Stimulated activated CD8-positive, alpha-beta memory T cell treated with anti-CD3 and anti-CD28 coated beads, Interleukin-7, amount 100 ng/mL, for 24 hours (primary cell): ENCODE results near the gene NALCN.

ENCODE experiments used
- DNase-seq: peaks from one replicate; pipeline ENCODE4 v3.0.0-alpha.2; 2020; ENCODE audit warnings: low read depth

The NALCN gene

DNA sequence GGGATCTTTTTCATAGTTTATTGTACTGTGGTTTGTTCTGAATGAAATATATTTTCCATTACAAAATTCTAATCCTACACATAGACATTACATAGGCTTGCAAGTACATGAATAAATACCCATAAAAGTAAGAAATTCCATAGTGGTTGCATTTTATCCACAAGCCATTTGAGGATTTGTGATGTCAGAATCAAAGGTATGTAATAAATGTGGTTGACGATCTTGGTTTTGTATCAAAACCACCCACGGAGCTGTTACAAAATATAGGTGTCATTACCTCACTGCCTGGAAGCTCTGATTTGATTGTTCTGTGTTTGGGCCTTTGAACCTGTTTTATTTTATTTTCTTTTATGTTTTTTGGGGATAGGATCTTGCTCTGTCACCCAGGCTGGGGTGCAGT, 125.1 kb downstream of the NALCN start:
- no peak for DNase-seq

DNA sequence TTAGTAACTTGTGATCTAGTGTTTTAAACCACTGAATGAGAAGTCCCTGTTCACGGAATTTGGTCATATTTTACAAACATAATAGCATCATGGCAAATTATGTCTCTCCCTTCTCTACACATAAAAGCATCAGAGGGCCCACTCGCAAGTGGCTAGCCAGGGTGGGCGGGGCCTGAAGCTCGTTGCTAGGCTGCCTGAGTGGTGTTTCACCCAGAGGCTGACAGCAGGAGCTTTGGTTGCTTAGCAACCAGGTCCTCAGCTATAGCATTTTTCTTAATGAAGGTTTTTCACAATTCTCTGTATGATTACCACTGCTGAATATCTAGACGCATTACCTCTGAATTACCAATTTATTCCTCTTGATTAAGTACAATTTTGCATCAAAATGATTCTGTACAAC, 126.5 kb downstream of the NALCN start:
- no peak for DNase-seq

DNA sequence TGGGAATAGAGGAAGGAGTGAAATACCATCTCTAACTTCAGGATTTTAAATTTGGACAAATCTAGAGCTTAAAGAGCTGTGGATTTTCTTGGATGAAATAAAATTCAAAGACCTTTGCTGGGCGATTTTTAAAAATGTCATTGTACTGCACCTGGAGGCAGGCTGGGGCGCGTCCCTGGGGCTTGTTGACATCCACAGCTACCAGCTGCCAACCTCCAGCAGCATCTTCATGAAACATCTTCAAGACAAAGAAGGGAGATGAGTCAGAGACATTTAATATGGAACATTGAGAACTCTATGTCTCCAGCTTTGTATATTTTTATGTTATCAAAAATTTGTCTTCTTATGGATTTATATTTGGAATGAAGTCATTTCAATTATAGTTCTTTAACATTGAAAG, 132.5 kb downstream of the NALCN start:
- no peak for DNase-seq

DNA sequence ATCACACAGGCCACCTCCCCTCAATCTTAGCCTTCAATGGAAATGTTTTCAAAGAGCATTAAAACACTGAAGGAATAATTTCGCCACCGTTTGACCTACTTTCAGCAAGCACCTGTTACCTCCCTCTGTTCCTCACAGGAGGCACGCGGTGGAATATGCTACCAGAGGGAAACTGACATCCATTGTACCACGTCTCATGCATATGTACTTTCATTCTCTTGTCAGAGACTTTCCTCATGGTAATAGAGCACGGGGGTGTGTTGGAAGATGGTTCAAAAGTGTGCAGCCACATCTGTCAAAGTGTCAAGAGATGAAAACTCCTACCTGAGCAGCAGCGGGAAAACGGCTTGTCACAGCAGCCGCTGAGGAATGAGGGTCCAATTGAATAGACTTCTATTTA, 143.4 kb downstream of the NALCN start:
- DNase-seq, result no peak

DNA sequence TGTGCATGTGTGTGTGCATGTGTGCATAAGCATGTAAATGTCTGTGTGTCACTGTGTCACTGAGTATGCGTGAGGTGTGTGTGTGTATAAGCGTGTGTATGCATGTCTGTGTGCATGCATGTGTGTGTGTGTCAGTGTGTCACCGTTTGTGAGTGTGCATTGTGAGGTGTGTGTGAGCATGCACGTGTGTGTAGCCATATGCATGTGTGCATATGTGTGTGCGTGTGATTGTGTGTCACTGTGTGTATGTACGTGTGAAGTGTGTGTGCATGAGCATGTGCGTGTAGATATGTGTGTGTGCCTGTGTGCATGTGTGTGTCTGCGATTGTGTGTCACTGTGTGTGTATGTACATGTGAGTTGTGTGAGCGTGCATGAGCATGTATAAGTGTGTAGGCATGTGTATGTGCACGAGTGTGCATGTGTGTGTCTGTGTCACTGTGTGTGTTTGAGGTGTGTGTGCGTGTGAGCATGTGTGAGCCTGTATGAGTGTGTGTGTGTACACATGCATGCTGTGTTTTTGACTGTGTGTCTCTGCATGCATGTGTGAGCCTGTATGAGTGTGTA, 144.5 kb downstream of the NALCN start:
- no peak for DNase-seq

DNA sequence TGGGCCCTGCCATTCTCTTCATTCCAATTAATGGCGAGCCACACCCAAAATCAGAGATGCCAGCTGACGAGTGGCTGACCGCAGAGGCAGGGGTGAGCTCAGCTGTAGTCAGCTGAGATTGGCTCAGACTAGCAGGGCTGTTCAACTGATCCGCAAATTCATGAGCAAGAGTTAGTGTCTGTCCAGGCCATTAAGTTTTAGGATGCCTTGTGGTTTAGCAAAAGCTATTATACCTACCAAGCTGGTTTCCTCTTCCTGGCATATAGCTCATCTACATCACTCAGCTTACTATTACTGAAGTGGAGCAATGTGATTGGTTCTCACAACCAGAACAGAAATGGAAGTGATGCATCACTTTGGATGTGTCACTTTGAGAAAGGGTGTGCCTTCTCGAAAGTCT, 148.7 kb downstream of the NALCN start:
- DNase-seq, result no peak

DNA sequence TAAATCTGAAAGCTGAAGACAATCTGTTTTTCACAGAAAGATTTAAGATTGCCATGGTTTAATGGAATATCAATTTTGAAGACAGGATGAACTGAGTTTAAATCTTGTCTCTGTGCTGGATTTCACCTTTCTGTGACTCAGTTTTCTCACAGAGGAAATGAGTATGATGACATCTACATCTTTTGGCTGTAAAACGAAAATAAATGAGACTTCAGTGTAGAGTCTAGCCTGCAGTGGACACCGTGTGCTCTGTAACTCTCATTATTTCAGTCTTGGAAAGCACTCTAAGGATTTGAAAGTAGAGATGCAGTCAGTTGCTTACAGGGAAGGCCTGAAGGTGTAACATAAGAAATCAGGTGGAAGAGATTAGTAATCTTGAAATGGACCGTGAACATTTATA, 150.4 kb downstream of the NALCN start:
- DNase-seq, result no peak

DNA sequence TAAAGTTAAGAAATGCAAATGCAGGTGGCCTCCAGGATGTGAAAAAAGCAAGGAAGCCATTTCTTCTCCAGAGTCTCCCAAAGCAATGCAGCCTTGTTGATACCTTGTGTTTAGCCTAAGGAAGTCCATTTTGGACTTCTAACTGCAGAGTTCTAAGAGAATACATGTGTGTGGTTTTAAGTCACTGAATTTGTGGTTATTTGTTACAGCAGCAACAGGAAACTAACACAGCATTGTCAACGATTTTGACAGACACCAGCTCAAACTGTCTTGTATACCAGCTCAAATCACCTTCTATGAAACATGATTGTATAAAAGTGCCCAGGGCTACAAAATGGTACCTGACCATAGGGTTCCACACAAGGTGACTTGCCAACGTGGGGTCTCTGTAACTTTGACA, 151.4 kb downstream of the NALCN start:
- DNase-seq, result no peak

DNA sequence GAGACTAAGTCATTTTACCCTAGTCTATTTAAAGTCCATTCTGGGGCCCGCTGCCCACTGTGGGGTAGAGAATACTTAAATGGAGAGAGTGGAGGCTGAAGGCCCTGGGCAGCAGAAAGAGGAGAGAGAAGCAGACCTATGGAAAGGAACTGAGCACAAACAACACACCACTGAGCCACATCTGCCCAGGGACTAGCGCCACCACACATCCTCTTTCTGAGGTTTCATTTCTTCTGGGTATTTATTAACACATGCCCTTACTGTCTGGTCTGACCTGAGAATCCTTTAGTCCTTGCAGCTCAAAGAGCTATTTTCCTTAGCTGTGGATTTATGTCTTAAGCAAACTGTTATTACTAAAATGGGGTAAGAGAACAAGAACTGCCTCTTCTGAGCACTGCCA, 154.0 kb downstream of the NALCN start:
- no peak for DNase-seq

DNA sequence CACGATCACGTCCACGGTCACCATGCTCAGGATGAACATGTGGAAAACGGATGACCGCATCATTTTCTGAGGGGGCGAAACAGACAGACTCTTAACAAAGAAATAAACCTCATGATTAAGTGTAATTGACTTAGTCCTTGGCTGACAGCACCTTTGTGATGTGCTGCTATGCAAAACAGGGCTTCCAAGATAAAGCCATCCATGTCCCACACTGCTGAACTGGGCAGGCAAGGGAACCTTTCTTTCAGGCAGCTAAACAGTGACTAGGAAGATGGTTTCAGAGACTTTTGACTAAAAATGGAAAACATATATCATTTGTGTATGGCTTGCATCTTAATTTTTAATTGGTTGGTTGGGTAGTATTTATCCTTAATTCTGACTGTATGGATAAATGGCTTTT, 157.8 kb downstream of the NALCN start:
- no peak for DNase-seq

DNA sequence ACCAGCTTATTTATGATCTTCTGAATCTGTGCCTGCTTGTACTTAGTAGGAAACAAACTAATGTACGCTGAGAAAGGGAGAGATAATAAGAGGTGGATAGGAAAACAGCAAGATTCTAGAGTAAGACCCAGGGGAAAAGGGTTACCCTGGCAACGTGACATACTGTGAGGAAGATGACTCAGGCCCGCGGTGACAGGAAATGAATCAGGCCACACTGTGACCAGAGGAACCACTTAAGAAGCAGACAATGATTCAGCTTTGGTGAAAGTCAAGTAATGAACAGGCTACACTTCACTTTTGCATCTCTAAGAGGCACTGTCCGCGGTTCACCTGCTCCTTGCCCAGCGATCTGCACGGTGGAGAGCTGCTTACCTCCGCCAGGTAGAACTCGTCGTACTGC, 158.2 kb downstream of the NALCN start:
- DNase-seq, result peak; percentile 20

DNA sequence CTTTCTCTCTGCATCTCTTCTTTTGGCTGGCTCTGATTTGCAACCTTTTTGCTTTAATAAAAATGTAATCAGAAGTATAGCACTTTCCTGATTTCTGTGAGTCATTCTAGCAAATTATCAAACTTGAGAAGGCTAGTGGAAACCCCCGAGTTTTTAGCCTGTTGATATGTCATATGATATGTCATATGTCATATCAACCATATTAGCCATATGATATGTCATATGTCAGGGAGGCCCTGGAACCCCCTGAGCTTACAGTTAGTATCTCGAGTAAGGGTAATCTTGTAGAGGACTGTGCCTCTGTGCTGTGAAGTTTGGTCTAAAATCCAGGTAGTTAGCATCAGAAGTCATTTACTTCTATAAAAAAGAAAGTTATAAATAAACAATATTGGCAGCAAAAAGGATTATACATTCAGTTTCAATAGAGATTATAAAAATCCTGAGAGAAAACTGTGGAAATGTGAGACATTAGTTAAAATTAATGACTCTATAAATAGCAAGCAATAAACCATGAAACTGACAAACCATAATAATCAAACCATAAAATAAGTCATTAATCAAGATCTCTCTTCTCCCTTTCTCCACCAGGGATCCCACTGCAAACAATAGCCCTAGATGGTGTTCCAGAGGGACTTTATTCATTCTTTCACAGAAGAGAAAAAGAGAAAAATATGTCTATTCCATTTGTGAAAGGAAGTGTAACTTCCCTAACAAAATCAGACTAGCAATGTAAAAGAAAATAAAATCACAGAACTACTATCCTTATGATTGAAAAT, 167.4 kb downstream of the NALCN start:
- DNase-seq, result no peak

DNA sequence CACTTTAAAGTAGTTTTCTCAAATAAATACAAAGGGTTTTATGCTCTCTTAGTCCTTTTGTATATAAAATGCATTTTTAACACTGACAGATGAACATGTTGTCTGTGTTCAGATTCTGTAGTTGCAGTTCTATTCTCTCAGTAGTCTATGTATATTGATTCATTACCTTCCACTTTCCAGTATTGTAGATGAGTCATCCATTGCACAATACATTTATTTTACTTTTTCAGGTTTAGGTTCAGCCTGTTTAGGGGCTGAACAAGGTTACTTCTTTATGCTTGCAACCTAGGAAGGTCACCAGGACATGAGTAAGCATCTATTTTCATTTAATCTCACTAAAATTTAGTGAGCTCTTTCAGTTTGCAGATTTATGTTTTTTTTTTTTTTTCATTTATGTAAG, 173.6 kb downstream of the NALCN start:
- no peak for DNase-seq

DNA sequence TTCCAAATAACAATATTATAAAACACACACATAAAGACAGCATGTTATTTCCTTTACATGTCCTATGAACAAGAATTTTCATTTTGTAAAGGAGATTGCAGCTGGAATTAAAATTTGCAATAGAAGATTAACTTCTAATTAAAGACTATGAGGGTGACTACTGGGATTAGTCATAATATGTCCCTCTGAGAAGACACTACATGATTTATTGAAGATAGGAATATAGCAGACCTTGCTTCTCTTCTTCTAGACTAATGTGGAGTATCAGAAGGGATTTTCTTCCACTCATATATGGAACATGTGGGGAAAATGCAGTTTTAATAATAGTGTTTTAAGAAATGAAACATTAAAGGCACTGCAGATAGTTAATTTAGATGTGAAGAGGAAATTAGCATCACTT, 177.8 kb downstream of the NALCN start:
- DNase-seq, result no peak

DNA sequence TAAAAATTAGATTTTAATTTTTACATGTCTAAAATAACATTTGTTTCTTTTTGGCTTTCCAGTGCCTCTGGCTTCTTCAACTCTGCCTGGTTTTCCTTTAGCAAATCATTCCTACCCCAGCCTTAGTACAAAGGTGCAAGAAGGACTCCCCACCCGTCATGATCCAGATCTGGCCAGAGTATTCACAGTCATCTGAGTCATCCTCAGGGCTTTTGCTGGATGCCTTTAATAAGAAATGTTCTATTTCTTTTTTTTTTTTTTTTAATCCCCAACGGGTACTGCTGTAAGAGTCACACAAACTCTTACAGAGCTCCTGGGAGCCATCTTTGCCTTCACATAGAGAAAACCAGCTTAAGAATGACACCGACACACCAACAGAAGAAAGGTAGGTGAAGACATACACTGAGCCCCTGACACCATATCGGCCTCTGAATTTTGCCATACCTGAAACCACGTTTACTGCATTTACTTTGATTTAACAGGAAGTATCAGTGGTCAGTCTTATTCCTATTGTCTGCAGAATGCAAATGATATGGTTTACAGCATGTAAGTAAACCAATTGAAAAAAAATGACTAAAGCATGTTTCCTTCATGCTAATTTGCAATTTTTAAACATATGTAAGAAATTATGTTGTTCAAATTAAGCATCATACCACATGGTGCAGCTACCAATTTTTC, 184.4 kb downstream of the NALCN start:
- no peak for DNase-seq

DNA sequence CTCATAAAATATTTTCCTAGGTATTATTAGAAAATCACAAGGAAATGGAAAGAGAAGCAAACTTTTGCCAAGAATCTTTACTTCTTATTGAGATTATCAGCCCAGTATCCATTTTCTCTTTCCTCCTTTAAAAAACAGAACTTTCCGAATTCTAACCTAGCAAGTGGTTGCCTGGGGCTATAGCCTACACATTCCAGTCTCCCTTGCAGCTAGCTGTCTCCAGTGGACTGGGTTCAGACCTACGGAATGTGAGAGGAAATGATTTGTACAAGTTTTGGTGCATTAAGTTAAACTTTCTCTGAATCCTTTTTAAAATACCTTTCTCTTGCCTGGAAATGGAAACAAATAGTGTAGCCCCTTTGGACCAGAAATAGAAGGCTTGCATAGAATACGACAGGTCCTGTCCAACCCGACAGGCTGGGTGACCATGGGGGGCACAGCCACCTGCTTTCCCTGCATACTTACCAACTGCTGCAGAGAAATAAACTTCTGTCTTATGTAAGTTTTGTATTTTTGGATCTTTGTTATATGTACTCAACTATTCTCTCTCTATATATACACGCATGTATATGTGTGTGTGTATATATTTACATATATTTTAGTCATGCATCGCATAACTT, 185.9 kb downstream of the NALCN start:
- no peak for DNase-seq

DNA sequence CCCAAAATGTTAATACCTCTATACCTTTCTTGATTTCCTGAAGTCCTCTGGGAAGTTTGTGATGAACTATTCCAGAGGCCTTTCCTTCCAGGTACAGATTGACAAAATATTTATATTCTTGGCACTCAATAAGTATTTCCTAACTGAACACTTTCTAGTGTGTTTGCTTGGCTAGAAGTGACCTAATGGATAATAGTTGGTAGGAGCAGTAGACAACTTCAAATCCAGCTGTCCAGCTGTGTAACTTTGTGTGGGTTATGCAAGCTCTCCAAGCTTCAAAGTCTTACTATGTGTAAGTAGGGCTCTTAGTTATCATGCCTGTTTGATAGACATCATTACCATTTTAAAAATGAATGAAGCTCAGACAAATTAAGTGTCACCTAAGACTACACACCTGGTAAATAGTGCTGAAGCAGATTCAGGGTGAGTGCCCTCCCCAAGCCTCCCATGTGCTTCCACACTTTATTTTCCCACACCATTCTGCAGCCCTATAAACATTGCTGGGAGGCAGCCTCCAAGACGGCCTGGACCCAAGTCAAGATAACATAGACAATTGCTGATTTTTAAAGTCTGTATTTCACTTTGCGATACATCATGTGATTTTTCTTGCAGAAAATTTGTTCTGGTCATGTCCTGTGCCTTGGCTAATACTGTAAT, 196.6 kb downstream of the NALCN start:
- DNase-seq, result no peak

DNA sequence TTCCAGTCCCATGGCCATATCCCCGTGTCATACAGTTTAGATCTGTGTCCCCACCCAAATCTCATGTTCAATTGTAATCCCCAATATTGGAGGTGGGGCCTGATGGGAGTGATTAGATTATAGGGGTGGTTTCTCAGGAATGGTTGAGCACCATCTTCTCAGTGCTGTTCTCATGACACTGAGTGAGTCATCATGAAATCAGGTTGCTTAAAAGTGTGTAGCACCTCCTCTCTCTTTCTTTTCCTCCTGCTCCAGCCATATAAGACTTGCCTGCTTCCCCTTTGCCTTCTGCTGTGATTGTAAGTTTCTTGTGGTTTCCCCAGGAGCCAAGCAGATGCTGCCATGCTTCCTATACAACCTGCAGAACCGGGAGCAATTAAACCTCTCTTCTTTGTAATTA, 197.8 kb downstream of the NALCN start:
- DNase-seq, result no peak

DNA sequence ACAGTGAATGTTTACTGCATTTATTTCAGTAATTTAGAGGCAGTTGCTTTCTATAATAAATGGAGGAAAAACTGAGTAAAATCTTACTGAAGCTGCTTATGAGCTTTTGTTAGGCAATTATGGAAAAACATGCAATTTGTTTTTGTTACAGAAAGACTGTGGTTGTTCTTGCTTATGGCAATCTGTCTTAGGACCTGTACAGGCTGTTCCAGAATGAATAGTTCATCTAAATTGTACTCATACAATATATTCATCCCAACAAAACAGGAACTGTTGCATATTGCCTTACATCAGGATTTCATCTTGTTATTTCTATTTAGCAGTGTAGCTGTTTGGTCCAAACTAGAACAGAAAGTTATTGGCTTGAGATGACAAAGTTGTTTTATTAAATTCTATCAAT, 199.2 kb downstream of the NALCN start:
- no peak for DNase-seq

DNA sequence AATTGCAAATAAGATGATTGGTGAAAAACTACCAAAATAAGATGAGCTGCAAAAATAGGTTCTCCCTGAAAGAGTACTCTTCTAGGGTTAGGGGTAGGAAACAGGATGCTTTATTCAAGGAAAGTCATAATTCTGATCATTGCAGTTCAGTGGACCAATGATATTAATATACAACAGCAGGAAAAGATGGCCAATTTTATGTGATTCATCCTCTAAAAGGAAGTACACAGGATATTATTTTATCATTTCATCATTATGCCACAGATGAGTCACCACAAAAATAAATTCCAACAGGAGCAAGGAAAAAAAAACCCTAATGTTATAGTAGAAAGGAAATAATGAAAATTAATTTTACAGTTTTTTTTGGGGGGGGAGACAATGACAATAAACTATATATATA, 205.0 kb downstream of the NALCN start:
- no peak for DNase-seq

DNA sequence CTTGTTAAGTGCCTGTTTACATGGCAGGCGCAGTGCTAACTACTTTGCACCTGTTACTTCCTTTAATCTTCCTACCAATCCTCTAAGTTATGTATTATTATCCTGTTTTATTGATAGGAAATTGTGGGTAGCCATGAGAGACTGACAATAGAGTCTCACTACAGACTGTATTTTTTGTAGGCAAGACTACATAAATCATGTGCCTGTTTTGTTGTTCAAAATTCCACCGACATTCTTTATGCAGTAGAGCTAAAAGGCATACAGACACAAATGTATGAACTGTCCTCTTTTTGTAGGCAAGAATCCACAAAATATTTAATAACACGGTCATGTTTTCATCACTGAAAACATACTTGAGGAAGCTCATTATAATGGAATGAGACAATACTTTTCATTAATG, 205.5 kb downstream of the NALCN start:
- DNase-seq, result no peak

DNA sequence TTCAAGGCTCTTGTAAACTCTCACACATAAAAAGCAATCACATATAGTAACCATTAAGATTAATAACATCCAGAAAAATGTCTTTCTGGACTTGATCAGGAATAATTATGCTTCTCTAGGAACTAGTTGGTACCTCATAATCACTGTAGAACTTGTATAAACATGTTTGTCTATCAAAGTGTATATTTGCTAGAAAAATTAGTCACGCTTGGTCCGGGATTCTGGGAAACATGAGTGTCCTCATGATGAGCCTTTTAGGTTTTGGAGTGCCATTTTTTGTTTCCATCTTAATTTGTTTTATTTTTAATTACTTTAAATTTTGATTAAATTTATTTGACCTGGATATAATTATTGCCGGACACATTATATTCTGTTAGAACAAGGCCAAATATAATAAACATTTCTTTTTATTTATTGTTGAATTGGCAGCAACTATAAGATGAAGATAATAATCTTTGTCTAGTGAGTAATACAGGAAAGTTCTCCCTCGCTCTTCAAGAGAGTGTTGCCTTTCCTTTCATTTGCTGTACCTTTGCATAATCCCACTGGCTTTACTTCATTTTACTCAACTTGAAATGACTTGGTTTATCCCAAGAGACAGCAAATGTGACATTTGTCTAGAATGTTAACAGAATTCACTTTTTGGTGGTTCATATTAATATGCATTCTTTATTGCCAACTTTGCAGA, 207.0 kb downstream of the NALCN start:
- DNase-seq, result no peak
